NCI-H2171 (cell line): ENCODE measurements around the gene GTF2F2.

ENCODE experiments used
- DNase-seq: peaks from one replicate; lab custom pipeline; 2025; lab: John Stamatoyannopoulos, UW

GTF2F2 gene, protein sequence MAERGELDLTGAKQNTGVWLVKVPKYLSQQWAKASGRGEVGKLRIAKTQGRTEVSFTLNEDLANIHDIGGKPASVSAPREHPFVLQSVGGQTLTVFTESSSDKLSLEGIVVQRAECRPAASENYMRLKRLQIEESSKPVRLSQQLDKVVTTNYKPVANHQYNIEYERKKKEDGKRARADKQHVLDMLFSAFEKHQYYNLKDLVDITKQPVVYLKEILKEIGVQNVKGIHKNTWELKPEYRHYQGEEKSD

DNA sequence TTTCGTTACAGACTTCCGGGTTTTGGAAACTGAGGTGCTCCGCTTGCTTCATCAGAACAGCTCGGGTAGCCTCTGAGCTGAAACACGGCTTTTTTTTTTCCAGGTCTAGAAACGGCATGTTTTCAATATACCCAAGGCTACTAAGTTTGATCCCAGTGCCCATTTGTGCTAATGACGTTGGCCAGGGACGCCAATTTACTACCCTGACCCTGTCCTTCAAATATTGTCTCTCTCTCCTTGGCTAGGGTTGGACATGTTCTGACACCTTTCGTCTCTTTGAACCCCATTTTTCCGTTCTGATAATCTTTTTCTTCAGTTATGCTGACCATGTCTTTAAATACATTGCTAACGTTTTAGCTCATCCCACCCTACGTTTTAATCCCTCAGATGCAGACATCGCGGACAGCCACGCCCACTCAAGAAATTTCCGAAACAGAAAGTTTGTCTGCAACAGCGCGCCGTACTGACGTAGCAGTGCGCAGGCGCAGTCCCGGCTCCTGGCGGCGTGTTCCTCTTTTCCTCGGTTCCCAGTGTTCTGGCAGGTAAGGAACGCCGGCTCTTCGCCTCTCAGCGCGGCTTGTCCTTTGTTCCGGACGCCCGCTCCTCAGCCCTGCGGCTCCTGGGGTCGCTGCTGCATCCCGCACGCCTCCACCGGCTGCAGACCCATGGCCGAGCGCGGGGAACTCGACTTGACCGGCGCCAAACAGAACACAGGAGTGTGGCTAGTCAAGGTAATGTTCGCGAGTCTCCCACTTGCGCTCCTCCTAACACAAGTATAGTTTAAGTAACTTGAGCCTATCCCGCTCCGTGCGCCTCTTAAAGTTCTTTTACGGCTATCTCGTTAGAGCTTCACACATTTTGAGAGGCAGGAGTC, at the start of gene GTF2F2:
Gene GTF2F2, plus strand, starts transcription at position 520 of the 874 bp plus-strand sequence. Its CDS starts 146 bp downstream, at position 666.
- peak; percentile 65 for DNase-seq

DNA sequence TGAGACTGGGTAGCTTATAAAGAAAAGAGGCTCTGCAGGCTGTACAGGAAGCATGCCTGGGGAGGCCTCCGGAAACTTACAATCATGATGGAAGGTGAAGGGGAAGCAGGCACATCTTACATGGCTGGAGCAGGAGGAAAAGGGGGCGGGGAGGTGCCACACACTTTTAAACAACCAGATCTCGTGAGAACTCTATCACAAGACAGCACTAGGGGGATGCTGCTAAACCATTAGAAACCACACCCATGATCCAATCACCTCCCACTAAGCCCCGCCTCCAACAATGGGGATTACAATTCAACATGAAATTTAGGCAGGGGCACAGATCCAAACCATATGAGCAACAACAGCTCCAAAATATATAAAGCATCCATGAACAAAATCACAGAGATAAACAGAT, 46.5 kb upstream of the GTF2F2 start:
- no peak for DNase-seq

DNA sequence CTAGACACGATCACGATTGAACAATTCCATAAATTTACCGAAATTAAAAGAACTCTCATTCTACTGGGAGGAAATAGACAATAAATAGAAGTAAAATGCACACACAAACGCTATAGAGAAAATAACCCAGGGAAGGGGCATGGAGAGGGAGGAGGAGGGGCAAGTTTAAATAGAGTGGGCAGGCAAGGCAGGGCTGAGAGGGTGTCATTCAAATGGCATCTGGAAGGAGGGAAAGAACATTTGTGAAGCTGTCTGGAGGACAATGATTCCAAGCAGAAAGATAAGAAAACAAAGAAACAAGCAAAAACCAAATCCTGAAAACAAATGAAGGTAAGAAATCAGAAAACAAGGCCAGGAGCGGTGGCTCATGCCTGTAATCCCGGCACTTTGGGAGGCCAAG, 45.6 kb upstream of the GTF2F2 start:
- DNase-seq: no peak

DNA sequence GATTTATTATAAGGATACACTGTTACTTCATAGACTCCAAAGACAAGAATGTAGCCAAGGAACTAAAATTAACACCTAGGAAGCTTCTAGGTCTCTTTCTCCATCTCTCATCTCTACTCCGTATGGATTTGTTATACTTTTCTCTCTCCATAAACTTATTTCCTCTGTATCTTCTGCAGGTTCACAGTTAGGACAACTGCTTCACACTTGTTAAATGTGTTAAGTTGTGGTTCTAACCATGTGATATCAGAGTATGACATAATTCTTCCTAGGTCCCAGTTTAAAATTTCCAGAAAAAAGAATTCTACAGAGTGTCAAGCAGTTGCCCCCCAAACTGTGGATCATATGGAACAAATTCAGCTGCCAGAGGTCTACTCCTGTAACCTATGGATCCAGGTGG, 42.3 kb upstream of the GTF2F2 start:
- DNase-seq: no peak

DNA sequence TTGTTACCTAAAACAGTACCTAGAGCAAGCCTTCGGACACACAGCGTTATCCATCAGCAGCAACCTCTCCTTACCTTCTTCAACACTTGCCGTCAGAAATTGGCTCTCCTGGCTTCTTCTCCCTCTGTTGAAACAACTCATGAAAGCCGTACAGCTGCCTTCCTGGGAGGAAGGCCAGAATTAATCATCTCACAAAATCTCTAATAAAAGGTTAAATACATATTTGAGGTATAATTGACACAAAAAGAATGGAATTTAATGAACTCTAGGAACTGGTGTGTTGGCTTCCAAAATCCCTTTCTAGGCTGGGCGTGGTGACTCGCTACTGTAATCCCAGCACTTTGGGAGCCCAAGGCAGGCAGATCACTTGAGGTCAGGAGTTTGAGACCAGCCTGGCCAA, 37.3 kb upstream of the GTF2F2 start:
- no peak for DNase-seq

DNA sequence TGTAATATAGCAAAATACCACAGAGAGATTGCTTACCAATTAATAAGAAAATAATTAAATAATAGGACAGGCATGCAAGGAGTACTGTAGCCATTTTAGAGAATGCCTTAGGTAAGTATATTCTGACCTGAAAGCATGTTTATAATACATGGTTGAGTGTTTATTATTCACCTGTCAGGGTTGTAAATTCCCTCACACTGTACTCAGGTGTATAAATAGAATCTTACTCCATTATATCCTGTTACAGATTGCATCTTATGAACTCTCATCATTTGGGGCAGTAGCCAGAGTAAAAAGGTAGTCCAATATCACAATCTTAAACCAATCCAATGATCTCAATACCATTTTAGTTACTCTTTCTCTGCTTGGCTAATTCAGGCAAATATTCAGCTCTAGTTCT, 35.8 kb upstream of the GTF2F2 start:
- DNase-seq: no peak

DNA sequence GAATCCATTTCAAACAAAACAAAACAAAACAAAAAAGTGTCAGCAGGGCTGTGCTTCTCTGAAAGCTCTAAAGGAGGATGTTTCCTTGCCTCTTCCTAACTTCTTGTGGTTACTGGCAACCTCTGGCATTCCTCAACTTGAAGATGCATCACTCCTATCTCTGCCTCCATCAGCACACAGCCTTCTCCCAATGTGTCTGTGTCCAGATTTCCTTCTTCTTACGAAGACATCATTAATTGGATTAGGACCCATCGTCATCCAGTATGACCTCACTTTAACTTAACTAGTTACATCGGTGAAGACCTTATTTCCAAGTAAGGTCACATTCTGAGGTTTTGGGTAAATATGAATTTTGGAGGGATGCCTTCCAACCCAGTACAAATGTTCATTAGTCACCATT, 33.8 kb upstream of the GTF2F2 start:
- no peak for DNase-seq

DNA sequence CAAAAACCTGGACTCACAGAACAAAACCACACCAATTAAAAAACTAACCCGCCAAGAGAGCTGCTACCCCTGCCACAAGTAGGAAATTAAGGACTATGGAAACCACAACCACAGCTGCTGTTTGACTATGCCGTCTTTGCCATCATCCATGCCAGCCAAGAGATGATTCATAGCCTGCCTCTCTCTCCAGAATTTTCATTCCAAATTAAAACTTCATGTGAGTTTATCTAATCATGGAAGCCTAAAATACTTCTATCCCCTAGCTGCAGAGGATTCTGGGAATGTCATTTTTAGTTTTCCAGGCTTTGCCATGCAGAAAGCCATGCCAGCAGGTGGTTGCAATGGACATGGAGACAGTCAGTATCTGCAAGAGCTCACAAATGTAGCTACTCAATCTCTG, 27.6 kb upstream of the GTF2F2 start:
- DNase-seq: no peak

DNA sequence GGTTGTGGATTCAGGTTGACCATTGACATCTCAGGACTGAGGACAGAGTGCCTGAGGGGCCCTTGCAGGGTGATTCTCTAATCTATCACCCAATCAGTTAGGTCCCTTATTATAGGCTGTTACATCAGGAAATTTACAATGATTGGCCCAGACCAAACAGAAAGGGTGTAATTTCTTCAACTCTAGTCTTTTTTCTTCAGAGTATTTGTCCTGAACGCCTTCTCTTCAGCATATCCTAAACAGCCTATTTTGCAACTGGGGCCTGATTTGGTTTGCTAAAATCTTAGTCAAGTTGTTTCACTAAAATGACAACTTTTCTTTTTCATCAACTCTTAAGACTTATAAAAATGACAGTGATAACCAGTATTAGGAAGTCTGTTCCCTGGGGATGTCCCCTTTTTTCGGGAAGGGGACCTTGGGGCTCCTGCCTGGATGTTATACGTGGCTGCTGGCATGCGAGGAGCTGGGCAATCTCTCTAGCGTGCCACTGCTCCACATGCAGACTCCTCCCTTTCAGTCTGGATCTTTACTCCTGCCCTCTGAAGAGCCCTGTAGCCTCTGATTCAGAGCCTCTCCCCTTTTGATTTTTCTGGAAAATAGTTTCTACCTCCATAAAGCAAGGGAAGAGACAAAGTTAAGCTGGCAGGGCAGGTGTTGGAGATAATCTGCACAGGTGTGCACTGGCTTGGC, 19.6 kb upstream of the GTF2F2 start:
- no peak for DNase-seq

DNA sequence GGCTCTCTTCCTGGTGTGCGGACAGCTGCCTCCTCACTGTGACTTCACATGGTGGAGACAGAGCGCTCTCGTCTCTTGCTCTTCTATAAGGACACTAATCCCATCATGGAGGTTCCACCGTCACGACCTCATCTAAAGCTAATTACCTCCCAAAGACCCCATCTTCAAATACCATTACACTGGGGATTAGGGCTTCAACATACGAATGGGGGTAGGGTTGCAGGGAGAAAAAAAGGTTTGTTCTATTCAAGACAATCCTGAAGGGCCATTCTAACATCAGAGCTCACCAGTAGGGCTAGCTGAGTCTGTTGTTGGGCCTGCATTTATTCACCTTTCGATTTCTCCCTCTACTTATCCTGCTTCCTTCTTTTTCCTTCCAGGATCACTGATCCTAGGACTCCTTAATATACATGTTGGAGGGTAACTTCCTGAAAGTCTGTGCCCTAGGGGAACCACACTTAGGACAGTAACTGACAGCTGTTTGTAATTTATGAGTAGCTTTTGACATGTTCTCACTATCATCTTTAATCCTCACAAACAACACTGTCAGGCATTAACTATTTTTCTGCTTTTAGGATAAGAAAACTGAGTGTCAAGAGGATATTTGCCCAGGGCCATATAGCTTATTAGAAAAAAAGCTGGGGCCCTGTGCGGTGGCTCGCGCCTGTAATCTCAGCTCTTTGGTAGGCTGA, 18.8 kb upstream of the GTF2F2 start:
- no peak for DNase-seq

DNA sequence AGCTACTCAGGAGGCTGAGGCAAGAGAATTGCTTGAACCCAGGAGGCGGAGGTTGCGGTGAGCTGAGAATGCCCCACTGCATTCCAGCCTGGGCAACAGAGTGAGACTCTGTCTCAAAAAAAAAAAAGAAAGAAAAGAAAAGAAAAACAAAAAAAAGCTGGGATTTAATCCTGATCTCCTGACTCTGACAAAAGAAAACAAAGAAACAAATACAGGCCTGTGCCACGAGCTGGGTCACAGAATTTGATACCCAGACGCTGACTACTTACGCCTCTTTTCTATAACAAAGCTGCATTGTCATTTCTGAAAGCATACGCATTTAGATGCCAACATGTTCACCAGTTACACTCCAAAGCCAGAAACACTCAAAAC, 18.2 kb upstream of the GTF2F2 start:
- no peak for DNase-seq

DNA sequence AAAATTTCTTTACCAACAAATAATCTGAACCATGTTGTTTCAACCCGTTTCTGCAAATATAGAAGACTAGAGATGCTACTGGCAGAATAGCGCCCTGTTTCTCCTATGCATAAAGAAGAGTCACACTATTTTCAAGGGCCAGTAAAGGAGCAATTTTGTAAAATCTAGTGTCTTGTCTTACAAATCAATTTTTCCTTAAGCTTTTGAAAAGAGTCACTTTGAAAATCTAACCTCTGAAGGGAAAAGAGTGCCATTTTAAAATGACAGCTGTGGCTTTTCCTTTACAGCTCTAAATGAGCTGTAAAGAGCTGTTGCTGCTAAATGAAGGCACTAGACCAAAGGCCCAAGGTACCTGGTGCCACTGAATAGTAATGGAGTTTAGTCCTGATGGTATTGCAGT, 16.9 kb upstream of the GTF2F2 start:
- DNase-seq: no peak

DNA sequence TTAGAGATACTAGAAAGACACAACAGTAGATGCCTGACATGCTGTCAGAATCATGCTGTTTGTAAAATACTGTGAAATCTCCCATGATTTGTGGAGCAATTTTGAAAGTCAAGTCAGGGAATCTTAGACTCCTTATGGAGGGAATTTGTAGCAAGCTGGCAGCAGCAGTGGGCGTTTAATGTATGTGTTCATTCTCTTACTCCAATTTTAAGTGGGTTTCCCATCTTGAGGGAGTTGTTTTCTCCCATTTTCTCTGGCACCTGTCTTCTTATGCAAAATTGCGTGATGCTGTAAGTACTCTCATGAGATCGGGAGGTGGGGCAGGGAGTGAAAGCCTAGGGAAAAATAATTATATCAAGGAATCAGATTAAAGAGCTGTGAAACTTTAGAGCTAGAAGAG, 16.0 kb upstream of the GTF2F2 start:
- DNase-seq: no peak

DNA sequence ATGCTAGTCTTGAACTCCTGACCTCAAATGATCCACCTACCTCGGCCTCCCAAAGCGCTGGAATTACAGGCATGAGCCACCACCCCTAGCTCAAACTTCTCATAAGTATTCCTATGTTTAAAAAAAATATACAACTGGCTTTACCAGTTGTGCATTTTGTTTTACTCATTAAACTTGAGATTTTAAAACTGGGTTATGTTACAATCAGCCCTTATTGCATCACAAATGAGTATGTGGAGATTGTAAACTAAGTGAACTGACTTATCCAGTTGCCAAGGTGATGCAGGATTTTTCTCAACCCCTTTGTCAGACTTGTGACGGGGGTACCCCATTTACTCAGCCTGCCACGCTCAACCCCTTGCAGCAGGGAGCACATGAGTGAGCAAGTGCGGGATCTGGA, 14.4 kb upstream of the GTF2F2 start:
- DNase-seq: no peak

DNA sequence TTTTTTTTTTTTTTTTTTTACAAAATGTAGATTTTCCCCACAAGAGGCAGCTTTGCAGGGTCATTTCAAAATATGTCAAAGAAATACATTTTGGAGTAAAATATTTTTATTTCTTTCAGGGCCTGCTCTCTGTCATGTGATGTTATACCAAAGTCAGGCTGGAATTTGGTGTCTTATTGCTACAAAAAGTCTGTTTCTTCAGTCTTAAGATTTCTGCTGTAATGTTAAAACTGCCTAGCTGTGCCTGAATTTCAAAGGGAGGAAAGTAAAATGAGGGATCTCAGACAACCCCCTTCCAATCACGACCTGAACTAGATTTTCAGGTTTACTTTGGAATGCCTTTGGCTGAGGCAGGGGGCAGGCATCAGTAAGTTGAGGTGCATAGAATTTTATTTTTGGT, 12.8 kb upstream of the GTF2F2 start:
- no peak for DNase-seq

DNA sequence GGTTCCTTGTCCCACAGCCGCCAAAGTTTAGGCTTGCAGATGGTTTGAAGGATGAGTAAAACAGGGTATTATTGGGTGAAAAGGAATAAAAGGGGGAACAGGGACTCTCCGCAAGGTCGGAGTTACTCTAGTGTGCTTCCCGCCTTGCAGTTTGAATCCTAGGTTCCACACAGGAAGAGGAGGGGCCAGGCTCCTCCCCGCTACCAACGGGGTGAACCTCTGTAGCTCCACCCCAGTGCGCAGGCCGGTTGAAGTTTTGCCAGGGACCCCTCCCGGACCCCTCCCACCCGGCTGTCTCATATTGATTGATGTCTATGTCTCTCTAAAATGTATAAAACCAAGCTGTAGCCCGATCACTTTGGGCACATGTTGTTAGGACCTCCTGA, 11.6 kb upstream of the GTF2F2 start:
- no peak for DNase-seq

DNA sequence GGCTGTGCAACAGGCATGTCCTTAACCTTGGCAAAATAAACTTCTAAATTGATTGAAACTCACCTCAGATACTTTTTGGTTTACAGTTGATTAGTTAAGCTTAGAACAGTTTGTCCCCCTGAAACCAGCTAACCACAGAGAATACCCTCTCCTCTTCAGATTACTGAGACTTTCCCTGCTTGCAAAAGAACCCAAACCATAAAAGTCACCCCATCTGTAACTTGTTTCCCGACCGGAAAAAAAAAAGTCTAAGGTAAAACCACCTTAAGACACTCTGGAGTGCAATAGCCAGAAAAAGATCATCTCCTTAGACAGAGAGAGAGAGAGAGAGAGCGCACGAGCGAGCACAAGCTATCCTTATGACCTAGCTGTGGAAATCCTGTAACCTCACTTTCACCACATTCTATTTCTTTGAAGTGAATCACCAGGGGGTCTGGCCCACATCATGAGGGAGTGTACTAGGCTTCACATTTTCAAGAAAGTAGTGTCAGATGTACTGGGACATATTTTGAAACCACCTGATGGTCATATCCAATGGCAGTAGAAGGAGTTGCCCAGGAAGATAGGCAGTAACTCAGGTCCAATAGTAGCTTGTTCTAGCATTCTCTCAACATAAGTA, 11.1 kb upstream of the GTF2F2 start:
- no peak for DNase-seq

DNA sequence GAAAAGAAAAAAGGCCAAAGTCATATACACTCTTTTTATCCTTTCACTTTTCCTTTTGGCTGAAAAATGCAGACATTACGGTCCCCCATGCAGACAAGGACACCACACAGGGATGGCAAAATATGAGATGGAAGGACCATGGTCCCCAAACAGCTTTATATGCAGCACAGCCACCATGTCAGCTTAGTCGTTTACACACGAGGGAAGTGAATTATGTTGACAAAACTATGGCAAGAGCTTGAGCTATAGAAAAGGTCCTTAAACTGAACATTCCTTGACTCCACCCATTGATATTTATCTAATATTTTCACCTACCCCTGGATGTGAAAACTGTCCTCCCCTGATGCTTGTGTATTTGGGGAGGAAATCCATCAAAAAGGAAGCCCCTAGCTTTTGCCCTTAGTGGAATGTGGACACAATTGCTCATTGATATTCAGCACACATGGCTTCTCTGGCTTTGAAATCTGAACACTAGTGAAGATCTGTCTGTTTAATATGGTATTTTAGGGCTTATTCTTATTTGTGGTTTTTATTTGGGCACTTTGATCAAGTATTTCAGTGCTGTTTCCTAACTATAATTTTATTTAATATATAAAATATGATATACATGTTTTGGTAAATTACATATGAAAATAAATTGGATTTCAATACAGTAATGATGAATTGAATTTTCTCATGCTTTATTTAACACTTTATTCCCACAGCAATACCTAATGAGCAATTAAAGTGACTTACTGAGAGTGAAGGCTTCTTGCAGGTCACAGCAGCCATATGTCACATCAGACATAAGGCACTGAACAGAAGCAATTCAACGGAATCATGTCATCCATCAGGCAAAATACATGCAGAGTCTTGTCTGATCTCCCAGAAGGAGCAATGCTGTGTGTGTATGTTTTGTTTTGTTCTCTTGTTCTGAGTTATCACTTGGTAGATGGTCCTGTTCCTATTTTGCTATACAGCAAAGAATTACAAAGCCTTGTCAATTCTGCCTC, 6.8 kb upstream of the GTF2F2 start:
- DNase-seq: peak; percentile 55

DNA sequence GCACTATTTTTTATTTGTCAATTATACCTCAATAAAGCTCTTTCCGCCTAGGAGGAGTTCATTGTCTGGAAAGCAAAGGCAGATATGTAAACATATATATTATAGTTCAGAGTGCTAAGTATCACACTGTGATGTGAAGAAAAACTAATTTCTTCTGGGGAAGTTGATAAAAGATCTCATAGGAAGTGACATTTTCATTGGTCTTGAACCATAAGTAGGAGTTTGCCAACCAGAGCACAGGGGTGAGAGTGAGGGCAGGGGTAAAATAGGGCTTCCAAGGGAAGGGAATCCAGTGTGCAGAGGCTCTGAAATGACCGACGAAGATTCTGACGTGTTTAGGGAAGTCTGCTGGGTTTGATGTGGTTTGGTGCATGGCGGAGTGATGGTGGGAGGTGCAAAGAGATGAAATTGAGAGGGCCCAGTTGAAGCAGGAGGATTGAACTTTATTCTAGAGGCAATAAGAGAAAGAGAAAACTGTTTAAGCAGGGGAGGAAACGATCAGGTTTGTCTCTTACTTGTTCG, 780 bp upstream of the GTF2F2 start:
- no peak for DNase-seq

DNA sequence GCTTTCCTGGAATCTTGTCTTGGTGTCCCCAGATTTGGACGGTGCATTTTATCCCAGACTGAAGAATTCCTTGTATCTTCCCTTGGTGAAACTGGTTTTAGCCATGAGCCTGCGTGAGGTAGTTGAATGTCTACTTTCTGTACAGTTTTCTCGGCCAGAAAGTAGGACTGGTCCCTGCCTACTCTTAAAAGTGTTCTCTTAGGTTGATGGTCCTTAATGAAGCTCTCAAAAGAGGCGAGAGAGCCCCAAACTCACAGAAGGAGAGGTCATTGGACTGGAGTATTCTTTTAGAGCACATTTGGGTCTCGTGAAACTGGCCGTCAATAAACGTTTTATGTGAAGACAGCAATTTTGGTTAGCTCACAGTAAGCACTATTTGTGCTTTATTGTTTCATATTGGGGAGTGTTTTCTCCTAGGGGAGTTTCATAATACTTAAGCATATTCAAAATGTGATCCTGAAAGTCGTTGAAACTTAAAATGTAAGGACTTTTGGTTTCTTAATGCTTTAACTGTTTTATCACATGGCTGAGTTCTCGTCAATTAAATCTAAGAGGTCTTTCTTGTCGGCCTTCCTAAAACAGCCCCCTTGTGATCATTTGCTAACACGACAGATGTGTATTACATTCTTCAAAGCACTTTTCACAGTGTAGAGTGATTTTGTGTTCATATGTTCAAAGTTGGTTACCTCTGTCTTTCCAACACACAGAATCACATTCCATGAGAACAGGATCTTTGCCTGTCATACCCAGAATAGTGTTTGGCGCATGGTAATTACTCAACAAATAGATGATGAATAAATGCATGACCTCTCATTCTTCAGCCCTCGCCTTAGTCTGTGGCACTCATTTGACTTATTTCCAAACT, 889 bp downstream of the GTF2F2 start:
- DNase-seq: no peak
